Esophagus muscularis mucosa (tissue), 2 donors: ENCODE results near the gene PIP5K1B.

Experiments used
- POLR2A ChIP-seq: fragments of 450-650 bp; IDR thresholded peaks from one replicate; pipeline ENCODE4 v1.6.1; 2017; ENCODE audit warnings: antibody characterized with exemption, moderate library complexity, mild to moderate bottlenecking, low read depth
- POLR2AphosphoS5 ChIP-seq, 2 donors: sonication (generic); formaldehyde crosslinking; IDR thresholded peaks; one replicate each; pipeline ENCODE4 v1.6.1; 2017; ENCODE audit warnings: antibody characterized with exemption in 2 of 2

DNA sequence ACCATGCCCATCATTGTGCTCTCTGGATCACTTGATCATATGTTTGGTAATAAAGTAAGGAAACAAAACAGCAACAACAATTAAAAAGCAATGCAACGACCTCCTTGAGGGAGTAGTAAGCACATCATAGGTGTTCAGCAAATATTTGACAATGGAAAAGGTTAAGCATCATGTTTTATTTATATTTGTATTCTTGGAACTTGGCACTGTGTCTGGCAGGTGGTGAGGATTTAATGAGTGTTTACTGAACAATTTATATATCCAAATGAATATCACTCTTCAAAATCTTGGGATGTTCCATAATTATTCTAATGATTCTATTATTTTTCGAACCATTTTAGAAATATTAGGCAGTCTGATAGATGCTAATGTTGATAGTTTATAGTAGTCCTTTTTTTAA is 6.2 kb downstream of the PIP5K1B start:
- TF ChIP-seq POLR2A (no peak), POLR2AphosphoS5 (IDR thresholded peaks at IDR 0.05) (no peak)
